Stimulated activated CD4-positive, alpha-beta T cell treated with anti-CD3 and anti-CD28 coated beads, Interleukin-12 subunit alpha, Interleukin-12 subunit beta, amount 100 ng/mL, for 24 hours (primary cell): ENCODE results near the gene C1orf87.

Source experiments
- DNase-seq, 2 experiments: peaks; one replicate each; pipeline ENCODE4 v3.0.0-alpha.2; 2020; ENCODE audit warnings: low read depth in 2 of 2

The C1orf87 gene

DNA sequence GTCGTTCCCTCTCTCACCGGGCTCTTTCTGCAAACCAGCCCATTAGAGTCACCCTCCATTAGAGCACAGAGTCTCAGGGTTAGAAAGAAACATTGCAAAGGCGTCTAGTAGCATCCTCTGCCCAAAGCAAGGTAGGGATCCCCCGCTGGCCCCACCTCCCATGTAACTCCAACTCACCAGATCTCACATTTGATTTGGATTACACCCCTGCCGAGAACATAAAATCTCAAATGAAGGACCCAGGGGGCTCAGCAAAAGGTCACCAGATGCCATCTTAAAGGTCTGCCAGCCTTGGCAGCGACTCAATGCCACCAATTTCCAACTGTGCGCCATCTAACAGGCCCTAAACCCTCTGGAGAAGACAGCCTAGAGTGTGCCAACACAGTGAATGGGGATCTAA, 14.1 kb downstream of the C1orf87 start:
- no peak for DNase-seq

DNA sequence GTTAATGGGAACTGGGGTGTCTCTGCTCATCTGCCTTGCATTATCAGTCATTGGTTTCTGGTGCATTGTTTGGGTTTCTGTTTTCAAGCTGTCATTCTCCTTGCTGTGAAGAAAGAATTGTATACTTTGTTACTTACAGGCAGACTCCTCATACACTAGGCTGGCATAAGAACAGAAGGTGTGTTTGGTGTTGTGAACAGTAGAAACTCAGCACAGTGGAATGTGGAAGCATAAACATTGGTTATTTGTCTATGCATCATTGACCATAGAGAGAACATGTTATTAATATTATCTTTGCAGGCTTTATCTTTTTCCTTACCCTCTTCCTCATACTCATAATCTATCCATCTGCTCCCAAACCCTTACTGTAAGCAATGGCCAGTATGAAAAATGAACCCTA, 18.2 kb downstream of the C1orf87 start:
- DNase-seq, result no peak

DNA sequence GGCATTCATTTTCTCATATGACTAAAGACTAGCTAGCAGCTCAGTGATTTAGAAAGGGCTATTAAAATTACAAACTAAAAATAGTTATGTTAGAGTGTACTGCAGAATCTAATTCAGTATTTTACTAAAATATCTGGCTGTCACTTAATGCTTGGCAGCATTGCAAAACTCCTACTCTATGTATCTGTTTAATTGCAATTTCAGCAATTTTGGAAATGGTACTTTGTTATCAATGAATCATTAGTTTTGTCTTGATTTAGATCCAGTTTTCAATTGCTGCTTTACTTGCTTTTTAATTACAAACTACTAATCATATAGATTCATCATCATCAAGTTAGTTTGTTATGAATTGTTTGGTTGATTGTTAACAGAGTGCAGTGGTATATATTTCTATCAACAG, 19.2 kb downstream of the C1orf87 start:
- no peak for DNase-seq

DNA sequence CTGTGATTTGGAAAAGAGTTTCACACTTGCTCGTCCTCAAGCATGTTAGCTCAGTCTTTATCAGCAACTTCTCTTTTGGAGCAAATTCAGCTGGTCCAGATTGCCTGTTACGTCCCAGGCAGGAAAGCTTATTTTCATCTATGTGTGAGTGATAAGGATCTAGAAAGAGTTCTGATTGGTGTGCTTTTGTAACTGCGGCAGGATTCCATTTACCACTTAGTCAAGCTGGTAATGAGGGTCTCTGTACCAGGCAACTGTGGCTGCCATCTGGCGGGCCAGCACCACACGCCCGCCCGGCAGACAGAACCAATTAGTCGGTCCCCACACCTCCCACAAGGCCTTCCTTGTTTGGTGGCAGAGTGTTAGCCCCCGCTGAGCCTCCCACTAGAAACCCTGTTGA, 21.0 kb downstream of the C1orf87 start:
- no peak for DNase-seq

DNA sequence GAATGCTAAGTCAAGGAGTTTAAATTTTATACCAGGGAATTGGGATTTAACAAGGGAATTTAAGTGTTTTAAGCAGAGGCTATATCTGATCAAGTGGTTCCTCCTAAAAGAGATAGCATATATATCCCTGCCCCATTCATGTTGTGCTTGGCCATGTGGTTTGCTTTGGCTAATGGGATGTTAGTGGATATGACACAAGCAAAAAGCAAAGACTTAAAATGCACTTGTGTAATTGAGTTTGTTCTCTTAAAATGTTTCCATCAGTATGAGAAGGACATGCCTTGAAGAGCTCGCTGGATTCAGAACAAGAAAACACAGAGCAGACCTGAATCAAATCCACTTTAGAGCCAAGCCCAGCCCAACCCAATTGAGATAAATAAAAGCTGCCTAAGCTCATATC, 22.4 kb downstream of the C1orf87 start:
- no peak for DNase-seq

DNA sequence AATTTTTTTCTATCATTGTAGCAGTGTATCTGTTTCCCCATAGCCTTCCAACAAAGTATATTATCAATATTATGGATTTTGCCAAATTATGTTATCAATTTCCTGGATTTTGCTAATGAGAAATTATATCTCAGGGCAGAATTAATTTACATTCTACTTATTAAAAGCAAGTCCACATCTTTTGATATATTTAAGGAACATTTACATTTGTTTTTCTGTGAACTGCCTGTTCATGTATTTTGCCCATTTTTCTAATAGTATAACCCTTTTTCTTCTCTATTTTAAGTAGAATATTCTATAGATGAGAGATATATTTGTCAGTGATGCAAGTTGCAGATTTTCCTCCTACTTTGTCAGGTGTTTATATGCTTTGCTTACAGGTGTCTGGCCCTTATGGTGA, 24.4 kb downstream of the C1orf87 start:
- DNase-seq, result no peak

DNA sequence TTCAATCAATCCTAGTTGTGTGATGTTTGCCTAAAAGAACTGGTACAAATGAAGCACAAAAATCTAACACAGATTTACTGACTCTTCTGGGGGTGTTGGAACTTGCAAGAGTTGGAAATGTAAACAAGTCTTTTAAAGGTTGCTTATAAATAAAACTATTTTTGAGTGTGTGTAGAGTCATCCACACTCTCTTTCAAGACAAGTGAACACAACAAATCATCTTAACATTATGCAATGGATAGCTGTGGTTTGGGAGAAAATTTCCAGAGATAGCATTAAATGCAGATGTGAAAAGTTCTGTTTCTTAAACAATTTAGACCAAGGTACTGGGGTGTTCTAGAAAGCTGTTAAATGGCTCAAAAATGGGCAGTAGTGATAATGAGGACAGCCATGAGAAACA, 28.7 kb downstream of the C1orf87 start:
- DNase-seq, result no peak

DNA sequence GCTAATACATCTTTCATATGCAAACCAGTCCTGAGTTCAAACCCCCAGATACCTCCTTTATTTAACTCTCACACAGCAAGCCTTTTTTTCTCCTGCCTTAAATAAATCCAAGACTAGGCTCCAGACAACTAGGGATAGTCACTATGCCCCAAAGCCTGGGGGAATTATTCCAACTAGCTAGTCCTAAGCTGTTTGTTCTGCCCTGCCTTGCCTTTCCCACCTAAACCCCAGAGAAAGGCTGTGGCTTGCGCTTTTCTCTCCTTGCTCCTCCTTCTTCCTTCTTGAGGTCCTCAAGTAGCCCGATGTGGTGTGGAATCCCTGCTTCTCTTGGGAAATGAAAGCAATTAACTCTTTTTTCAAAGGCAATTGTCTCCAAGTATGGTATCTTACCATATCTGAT, 31.8 kb downstream of the C1orf87 start:
- no peak for DNase-seq

DNA sequence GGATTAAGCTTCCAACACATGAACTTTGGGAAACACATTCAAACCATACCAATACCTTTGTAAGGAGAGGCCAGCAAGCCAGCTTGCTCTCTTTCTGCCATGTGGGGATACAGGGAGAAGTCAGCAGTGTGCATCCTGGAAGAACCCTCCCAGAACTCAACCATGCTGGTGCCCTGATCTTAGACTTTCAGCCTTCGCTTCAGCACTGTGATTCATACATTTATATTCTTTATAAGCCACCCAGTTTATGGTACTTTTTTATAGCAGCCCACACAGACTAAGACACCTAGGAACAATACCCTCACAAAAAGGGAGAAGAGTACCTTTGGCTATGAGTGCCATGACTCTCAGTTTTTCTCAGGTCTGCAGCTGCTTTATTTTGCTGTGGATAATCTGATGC, 35.9 kb downstream of the C1orf87 start:
- DNase-seq, result no peak

DNA sequence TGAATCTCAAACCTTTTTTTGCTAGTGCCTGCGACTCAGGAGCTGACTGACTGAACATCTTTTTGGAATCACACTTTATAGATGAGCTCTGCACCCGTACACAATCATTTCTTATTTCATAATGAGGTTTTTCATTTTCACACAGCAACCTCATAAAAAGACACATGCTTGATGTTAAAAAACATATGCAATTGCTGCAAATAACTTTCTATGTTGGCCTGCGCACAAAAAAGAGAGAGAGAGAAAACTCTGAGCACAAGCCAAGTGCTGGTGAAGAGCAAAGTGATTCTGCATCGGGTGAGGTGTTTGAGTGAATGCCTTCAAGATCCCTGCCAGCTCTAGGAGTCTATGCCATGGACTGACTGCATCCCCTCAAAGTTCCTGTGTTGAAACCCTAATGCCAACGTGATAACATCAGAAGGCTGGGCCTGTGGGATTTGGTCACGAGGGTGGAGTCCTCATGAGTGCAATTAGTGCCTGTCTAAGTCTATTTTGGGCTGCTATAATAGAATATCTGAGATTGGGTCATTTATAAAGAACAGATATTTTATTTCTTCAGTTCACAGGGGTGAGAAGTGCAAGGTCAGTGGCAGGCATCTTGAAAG, 36.6 kb downstream of the C1orf87 start:
- no peak for DNase-seq

DNA sequence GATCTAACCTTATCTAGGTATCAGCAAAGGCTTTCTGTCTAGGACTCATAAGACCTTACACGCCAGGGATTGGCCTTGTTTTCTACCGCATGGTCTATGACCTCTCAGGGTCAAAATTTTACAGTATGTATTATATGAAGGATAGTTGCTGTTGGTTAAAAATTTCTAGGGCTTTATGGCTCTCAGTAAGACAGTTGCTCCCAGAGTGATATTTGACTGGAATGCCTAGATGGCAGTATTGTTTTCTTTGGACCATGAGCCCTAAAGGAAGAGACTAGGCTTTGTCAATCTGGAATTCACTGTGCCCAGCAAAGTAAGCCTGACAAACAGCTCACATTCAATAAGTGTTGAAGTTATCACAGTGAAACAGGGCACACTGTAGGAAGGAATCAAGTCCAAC, 37.6 kb downstream of the C1orf87 start:
- no peak for DNase-seq

DNA sequence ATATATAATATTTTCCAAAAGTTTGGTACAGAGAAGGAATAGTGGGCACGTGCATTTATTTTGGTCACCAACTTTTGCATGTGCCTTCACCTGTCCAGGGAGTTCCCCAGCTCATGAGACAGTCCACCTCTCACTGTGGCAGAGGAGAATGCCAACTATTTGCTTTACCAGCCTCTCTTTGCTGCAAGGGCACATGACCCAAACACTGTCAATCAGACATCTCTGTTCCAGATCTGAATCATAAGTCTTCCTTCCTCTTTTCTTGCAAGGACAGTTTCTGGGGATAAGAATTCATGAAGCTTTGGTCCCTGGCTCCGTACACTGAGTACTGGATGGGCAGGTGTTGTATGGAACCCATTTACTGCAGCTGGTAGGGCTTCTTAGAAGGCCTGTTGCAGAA, 38.6 kb downstream of the C1orf87 start:
- DNase-seq, result no peak

DNA sequence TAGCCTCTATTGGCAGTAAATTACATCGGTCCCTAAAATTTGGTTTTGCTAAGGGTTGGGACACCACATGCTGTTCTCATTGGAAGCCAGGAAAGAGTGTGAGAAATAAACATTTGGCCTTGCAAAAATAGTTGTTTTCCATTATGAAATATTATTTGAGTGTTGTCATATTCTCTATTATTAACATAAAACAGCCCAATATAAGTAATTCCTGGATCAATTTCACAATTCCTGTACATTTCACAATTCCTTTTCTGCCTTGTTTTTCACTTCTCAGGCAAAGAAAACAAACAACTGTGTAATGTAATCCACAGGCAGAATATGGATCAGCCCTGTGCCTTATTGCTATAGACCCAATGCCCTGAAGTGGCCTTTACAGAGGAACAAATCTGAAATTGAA, 40.5 kb downstream of the C1orf87 start:
- DNase-seq, result no peak

DNA sequence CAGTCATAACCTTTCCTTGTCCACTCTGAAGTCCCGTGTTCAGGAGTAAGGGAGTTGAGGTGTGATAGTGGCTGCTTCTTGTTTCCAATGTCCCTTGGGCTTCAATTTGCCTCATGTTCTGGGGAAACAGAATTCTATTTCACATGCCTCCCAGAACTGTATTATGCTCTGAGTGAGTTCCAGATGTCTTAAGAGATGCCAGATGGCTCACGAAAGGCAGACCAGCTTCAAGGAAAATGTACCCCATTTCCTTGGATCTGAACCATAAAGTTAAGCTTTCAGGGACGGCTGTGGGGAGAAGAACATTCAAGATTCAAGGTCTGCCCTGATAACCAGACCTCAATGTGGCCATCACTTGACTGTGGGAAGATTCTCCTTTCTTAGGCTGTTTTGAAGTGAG, 42.4 kb downstream of the C1orf87 start:
- DNase-seq, result no peak

DNA sequence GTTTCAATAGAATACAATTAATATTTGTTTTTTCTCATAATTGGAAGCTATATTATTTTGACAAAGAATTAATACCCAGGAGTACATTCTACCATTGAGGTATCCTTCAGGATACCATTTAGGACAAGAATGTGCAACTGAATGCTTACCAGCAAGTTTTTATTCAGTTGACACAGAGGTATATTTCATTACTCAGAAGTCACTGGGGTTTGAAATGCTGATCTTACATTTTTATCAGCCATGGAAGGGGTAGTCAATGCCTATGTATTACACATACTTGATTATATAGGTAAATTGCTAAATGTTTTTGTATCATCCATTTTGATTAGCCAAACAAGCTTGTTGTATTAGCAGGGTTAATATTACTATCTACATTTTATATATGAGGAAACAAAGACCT, 48.0 kb downstream of the C1orf87 start:
- DNase-seq, result no peak

DNA sequence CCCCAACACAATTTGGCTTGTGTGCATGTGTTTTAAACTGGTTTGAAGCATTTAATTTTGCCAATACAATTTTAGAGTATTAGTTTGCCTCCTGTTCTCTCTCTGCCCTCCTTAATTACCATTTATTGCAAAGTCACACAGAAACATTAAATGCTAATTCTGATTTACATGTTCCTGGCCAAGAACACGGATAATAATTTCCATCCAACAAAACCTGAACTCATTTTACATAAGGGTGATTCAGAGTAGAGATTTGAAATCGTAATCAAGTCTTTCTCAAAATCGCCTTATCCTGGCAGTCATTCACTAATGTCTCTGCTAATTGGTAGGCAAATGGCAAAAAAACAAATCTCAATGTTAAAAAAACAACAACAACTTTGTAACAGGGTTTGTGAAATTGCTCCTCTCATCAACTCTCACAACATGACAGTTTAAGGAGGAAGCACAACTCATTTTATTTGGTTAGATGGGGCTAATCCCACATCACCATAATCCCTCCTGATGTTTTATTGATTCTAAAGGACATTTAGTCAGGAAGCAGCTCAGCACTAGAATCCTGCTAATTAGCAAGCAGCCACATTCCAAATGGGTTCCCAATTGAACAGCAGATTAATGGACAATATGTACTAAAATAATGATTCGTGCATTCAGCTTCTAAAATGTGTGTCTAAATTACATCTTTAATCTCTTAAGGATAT, 55.9 kb downstream of the C1orf87 start:
- no peak for DNase-seq

DNA sequence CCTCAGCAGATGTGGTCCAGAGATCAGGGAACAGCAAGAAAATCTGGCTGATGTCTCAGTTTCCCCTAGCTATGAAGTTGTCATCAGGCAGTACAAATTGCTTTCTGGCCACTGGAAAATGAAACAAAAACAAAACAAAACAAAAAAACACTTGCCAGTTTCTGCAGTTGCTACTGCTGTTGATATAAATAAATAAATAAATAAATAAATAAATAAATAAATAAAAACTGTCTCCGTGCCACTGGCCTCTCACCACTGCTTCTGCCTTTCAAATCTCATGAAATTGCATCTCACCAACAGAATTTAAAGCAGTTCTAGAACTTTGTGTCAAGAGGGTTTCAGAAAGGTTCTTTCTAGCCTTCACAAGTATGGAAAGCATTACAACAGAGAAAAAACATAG, 62.9 kb downstream of the C1orf87 start:
- no peak for DNase-seq

DNA sequence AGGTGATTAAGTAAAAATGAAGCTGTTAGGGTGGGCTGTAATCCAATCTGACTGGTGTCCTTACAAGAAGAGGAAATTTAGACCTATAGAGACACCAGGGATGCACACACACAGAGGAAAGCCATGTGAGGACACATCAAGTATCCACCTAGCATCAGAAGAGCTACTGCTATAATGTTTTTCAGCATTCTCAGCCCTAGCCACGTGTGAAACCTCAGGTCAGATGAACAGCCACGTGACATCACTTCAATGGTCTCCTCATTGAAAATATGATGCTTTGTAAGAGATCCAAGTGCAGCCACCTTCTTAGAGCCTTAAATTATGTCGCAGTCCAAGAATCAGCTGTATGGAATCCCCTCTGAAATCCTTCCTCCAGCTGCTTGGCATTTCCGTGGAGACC, 65.1 kb downstream of the C1orf87 start:
- DNase-seq, result no peak

DNA sequence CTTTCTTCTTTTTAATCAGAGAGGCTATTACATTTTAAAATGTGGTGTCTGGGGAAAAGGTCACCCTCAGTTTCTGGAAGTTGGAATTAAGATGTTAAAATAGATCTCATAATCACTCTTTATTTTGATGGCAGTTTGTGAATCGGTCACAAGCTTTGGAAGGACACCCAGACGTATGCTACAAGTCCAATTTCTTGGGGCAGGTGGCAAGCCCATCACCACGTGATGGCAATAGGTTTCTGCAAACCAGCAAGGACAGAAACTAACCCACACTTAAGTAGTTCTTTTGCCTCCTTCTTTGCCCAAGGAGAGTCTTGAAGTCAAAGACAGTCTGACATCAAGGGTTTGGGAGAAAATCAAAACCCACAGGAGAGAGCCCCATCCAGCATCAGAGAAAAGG, 72.9 kb downstream of the C1orf87 start:
- no peak for DNase-seq

DNA sequence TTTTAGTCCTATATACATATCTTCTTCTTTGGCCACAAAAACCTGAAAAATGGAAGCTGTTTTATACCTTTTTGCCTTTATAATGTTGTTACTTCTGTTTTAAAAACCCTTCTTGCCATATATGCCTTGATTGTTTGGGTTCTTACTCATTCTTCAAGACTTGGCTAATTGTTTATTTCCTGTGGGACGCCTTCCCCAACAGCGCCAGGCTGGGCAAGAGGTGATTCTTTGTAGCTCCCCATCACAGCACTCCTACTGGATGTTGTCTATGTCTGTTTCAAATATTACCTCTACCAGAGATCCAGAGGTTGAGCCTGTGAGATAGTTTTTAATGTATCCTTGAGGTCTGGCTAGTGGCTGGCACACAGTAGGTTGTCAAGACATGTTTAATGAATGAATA, 73.8 kb downstream of the C1orf87 start:
- DNase-seq, result no peak

DNA sequence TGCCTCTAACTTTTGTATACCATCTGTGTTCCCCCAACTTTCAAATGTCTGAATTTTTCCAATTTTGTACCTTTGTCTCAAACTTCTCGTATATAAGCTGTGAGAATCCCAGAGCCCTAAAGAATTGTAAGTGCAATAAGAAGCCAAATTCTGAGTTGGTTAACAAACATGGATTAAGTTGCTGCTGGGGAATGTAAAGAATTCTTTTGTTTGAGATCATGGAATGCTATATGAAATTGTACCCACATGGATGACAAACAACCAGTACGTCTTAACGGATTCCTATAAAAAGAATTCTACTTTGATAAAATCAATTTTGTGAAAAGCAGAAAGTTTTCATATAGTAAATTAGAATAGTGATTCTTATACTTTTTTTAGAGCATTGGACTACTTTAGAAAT, 74.6 kb downstream of the C1orf87 start:
- no peak for DNase-seq

DNA sequence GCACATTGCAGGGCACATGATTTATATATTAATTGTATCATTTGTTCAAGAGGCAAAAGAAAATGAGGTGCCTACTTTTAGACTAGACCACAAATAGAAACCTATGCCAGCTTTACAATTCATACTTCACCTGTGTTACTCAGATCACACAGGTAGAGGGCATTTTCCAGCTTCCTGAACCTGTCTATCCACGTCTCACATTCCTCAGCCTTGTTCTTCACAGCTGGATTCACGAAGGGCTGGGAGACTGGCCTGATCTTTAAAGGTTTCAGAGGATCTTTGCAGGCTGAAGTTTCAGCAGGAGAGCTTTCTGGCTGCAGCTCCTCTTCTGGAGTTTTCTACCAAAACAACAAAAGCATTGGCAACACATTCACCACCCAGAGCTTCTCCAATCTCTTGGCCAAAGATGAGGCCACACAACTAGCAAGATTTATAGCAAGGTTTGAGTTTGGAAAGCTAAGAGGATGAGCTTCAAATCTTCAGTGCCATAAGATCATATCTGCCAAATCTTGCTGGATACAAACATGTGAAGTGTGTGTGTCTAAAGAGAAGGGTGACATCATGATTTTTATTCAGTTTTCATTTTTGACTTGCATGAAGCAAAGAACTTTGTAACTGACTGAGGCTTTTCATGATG, 76.0 kb downstream of the C1orf87 start:
- DNase-seq, result no peak
